ENCODE results near the gene JMJD8. TPM values are rescaled to one million over a fixed set of nuclear protein-coding genes. Genes with fewer than 3 reads are reported as not detected.
A peak's percentile ranks its signal among the peaks of the same experiment; 100 is the strongest.

The JMJD8 gene
- total and polyA plus RNA-seq, 9 of the 15 experiments (the other 6 are each of a cell fraction or from before 2014, with no cell fraction given): 1.2 to 50.6 (median 29.3) TPM

DNA sequence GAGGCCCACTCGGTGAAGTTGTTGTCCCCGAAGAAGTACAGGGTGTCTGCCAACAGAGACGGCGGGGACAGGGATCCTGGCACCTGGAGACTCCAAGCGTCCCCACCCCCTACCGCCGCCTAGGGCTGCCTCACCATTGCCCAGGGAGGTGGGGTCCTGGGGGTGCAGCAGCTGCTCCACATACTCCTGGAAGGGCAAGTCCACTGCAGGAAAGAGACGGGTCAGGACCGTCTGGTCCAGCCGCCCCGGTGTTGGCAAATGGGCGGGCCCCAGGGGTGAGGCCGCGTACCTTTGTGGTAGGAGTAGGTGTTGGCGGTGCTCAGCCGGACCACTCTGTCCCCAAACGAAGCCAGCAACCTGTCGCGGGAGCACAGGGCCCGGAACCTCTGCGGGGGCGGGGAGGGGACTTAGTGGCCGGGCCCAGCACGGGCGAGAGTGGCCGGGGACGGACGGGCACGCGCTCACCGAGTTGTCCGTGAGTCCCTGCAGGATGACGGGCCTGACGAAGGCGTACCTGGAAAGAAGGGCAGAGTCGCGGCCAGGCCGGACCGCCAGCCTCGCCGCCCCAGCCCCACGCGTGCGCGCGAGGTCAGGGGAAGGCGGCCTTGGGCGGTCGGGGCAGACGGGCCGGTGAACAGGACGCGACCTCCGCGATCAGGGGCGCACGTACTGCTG is 601 bp downstream of the JMJD8 start (continued):
- TF ChIP-seq CHD2 (IDR thresholded peaks at IDR 0.05; ENCODE audit: low read depth, low read length) (peak; percentile 59; the same call in 1 of the 2 replicates), RBM22 (IDR thresholded peaks at IDR 0.05; ENCODE audit: low read depth, low read length, poor library complexity, severe bottlenecking) (no peak), STAT5B (CRISPR knock-in tag; IDR thresholded peaks at IDR 0.05) (no peak), KAT7 (CRISPR knock-in tag; IDR thresholded peaks at IDR 0.05; ENCODE audit: borderline replicate concordance) (no peak), ZNF764 (CRISPR knock-in tag; IDR thresholded peaks at IDR 0.05; ENCODE audit: low read depth) (no peak), ZNF324 (CRISPR knock-in tag; IDR thresholded peaks at IDR 0.05) (no peak), MCM3 (IDR thresholded peaks at IDR 0.05) (no peak), RBFOX2 (IDR thresholded peaks at IDR 0.05; ENCODE audit: low read depth, low read length) (peak; percentile 76), NR1H2 (CRISPR knock-in tag; IDR thresholded peaks at IDR 0.05) (0 out of 2 replicates have a peak, but pooled peaks have one; percentile 66), KLF16 (IDR thresholded peaks at IDR 0.05) (no peak), BCL6 (CRISPR knock-in tag; IDR thresholded peaks at IDR 0.05) (no peak), KDM1A (IDR thresholded peaks at IDR 0.05) (no peak), U2AF2 (optimal IDR thresholded peaks at IDR 0.05; ENCODE audit: low read depth, low read length) (no peak), ZNF57 (CRISPR knock-in tag; IDR thresholded peaks at IDR 0.05) (peak; percentile 19; the same call in 1 of the 2 replicates), CBX2 (IDR thresholded peaks at IDR 0.05; ENCODE audit: insufficient read depth, low read length, poor library complexity, severe bottlenecking) (no peak), MED1 (CRISPR knock-in tag; IDR thresholded peaks at IDR 0.05; ENCODE audit: borderline replicate concordance) (no peak), SRSF3 (IDR thresholded peaks at IDR 0.05; ENCODE audit: insufficient read depth, low read length) (no peak)
- TF ChIP-seq, protein P1, sequence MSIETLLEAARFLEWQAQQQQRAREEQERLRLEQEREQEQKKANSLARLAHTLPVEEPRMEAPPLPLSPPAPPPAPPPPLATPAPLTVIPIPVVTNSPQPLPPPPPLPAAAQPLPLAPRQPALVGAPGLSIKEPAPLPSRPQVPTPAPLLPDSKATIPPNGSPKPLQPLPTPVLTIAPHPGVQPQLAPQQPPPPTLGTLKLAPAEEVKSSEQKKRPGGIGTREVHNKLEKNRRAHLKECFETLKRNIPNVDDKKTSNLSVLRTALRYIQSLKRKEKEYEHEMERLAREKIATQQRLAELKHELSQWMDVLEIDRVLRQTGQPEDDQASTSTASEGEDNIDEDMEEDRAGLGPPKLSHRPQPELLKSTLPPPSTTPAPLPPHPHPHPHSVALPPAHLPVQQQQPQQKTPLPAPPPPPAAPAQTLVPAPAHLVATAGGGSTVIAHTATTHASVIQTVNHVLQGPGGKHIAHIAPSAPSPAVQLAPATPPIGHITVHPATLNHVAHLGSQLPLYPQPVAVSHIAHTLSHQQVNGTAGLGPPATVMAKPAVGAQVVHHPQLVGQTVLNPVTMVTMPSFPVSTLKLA (conservative IDR thresholded peaks at IDR 0.05): no peak
- TF ChIP-seq, protein P2, sequence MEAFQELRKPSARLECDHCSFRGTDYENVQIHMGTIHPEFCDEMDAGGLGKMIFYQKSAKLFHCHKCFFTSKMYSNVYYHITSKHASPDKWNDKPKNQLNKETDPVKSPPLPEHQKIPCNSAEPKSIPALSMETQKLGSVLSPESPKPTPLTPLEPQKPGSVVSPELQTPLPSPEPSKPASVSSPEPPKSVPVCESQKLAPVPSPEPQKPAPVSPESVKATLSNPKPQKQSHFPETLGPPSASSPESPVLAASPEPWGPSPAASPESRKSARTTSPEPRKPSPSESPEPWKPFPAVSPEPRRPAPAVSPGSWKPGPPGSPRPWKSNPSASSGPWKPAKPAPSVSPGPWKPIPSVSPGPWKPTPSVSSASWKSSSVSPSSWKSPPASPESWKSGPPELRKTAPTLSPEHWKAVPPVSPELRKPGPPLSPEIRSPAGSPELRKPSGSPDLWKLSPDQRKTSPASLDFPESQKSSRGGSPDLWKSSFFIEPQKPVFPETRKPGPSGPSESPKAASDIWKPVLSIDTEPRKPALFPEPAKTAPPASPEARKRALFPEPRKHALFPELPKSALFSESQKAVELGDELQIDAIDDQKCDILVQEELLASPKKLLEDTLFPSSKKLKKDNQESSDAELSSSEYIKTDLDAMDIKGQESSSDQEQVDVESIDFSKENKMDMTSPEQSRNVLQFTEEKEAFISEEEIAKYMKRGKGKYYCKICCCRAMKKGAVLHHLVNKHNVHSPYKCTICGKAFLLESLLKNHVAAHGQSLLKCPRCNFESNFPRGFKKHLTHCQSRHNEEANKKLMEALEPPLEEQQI (IDR thresholded peaks at IDR 0.05): no peak
- TF ChIP-seq, protein P3, sequence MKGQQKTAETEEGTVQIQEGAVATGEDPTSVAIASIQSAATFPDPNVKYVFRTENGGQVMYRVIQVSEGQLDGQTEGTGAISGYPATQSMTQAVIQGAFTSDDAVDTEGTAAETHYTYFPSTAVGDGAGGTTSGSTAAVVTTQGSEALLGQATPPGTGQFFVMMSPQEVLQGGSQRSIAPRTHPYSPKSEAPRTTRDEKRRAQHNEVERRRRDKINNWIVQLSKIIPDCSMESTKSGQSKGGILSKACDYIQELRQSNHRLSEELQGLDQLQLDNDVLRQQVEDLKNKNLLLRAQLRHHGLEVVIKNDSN (CRISPR knock-in tag; IDR thresholded peaks at IDR 0.05): peak; percentile 43; the same call in 1 of the 2 replicates
- TF ChIP-seq, protein P4, sequence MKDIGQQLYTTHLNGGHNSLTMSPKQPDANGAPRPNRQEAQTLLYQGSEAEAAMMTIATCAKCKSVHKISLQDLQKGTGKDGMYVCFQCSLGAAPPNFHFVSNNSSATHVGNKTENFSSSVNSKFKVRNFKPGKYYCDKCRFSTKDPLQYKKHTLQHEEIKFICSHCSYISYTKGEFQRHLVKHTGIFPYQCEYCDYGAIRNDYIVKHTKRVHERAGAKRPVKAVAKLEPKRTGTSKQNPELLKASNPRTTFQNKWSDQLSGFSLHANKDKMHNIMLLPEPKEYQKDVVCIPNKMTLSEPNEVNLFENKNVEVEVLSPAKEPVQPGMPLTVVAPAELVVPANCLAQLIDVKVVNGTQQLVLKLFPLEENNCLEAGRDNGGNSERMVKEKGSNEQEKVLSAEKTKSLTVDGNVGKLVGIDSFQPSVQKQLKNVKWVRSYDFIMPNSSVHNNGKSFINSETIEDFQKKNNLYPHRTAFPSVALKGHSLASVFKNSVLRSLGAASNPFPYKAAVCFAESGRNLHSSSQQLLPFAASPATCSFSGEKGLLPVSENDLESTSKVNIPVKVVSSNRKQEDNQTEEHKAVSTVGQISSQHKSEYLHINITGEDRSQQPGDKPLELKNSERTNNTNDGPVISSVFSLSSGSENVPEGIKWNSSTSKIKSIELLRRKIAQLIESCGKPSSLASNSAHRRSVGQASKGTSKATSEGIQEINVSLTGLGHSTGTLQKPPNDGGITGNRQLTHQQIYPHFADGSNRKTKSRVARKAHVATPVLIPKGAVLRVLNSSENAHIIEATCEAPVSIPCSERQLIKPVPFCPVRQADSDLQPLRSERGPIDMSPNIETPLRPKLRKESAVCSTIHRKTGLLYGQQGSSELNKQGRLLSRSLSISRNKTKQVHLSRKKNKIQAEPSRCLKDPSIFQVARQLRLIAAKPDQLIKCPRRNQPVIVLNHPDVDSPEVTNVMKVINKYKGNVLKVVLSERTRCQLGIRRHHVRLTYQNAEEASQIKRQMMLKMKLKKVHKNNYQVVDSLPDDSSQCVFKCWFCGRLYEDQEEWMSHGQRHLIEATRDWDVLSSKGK (CRISPR knock-in tag; IDR thresholded peaks at IDR 0.05): no peak

All from K562 (cell line).